Spleen (tissue), 7 donors: ENCODE data around the gene ABCA7.

Experiments used
- CTCF ChIP-seq, 11 experiments: fragments of 200-600 bp in 7 of 11; fragments of 450-650 bp in 4 of 11; sonication (generic) in 4 of 11; IDR thresholded peaks in 8 of 11; conservative IDR thresholded peaks in 3 of 11; 1 replicate in 7 of 11; 2 replicates in 4 of 11; pipeline versions ENCODE4 v1.4.0 to v1.8.0; 2016 to 2021; ENCODE audit warnings: antibody characterized with exemption in 11 of 11, inconsistent platforms in 4 of 11, mild to moderate bottlenecking in 1 of 11
- POLR2A ChIP-seq, 3 donors: fragments of 450-650 bp; IDR thresholded peaks; one replicate each; pipeline ENCODE4 v1.5.1; 2017; ENCODE audit warnings: antibody characterized with exemption in 3 of 3, mild to moderate bottlenecking in 1 of 3
- donor health status: DM: no; HTN: no; CAD: no; lungs with moderate emphysema.
- donor health status: DM: no; HTN: no; CAD: no.
- donor health status: DM: no; HTN: no; CAD: no.

GRCh38 chr19:1027650-1028061, 12.3 kb upstream of the ABCA7 start:
- TF ChIP-seq CTCF (IDR thresholded peaks at IDR 0.05 in 8 of 11, conservative IDR thresholded peaks at IDR 0.05 in 3 of 11) (no peak), POLR2A (IDR thresholded peaks at IDR 0.05) (no peak)
